ENCODE results near the gene CLCN4.

DNA sequence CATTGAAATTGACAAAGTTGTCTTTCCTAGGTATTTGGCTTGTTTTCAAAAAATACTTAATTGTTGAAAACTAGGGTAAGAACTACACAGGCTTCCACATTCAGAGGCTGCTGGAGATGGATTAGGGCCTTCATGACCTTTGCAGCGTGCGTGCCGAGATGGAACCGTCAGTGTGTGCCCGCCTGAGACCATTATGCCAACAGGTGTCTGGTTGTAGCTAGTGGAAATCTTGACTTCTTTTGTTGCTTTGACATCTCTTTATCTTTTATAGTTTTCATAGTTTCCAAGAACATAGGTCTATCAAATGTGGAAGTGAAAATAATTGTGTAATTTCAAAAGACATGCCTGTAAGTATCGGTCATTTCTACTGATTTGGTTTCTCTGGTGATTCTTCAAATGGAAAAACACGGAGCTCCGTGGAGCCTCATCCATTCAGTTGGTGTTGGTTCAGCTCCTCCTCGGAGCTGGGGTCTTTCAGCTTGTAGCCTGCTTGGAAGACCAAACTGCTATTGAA is 38.9 kb upstream of the CLCN4 start:
- TF ChIP-seq, protein P1, sequence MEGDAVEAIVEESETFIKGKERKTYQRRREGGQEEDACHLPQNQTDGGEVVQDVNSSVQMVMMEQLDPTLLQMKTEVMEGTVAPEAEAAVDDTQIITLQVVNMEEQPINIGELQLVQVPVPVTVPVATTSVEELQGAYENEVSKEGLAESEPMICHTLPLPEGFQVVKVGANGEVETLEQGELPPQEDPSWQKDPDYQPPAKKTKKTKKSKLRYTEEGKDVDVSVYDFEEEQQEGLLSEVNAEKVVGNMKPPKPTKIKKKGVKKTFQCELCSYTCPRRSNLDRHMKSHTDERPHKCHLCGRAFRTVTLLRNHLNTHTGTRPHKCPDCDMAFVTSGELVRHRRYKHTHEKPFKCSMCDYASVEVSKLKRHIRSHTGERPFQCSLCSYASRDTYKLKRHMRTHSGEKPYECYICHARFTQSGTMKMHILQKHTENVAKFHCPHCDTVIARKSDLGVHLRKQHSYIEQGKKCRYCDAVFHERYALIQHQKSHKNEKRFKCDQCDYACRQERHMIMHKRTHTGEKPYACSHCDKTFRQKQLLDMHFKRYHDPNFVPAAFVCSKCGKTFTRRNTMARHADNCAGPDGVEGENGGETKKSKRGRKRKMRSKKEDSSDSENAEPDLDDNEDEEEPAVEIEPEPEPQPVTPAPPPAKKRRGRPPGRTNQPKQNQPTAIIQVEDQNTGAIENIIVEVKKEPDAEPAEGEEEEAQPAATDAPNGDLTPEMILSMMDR (IDR thresholded peaks at IDR 0.05), result no peak
- TF ChIP-seq POLR2A (IDR thresholded peaks at IDR 0.05), result no peak

All from breast epithelium (tissue), 3 donors.